NCI-H2029 (cell line): ENCODE data around the gene MLLT1.

Source experiments
- DNase-seq: peaks from one replicate; lab custom pipeline; 2025; lab: John Stamatoyannopoulos, UW

MLLT1 gene

DNA sequence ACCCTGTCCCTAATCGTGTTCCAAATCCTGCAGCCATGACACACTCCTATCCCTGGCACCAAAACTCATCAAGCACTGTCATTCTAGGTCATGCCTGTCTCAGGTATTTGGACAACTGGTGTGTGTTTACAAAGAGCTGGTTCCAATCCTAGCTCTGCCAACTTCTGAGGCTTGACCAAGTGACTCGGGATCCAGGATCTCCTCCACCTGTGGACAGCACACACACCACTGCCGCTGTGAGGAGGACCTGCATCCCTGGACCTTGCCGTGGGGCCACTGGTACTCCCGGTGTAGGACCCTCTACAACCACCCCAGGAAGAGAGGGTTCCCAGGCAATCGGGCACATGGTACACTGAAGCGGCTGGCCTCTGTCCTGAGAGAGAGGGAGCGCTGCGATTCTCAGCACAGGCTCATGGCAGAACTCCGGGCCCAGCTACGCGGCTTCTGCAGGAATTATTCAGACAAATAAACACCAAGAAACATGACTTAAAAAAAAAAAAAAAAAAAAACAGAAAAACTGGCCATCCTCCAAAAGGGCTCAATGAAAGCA is 20.4 kb downstream of the MLLT1 start:
- DNase-seq: no peak

DNA sequence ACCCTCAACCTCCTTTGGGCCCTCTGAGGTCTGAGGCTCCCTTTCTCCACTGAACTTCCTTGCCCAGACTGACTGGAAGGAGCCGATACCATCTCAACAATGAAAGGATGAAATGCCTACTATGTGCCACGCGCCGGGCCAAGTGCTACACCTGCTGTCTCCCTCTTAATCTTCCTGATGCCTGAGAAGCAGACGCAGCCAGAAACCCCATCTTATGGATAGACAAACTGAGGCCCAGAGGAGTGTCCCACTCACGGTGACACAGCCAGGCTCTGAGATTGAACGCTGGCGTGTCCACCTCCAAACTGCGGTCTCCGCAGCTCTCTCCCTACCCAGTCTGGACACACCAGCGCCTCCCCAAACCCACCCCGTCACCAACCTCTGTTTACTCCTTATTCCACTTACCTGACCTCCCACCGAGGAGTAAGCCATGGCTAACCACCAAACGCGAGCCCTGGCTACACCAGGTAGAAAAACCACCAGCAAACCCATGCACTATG is 20.9 kb downstream of the MLLT1 start:
- DNase-seq: no peak

DNA sequence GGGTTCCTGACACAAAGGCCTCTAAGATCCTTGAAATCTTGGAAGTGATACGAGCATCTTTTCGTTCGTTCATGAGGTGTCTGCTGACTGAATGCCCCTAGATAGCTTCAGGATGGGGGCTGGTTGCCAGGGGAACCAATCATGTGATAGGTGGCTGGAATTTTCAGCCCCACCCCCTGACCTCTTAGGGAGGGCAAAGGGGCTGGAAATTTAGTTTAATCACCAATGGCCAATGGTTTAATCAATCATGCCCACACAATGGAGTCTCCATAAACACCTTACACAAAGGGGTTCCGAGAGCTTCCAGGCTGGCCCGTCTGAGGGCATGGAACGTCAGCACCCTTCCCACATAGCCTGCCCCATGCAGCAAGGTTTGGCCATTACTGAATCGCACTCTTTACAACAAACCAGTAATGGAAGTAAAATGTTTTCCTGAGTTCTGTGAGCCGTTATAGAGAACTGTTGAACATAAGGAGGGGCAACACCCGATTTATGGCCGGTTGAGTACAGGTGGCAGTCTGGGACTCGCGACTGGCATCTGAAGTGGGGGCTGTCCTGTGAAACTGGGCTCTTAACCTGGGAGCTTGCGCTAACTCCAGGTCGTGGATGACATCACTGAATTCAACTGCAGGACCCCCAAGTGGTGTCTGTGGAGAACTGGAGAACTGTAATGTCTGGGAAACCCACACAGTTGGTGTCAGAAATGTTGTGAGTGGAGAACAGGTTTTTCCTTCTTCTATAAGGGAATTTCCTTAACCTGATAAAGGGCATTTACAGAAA is 25.6 kb downstream of the MLLT1 start:
- DNase-seq: no peak

DNA sequence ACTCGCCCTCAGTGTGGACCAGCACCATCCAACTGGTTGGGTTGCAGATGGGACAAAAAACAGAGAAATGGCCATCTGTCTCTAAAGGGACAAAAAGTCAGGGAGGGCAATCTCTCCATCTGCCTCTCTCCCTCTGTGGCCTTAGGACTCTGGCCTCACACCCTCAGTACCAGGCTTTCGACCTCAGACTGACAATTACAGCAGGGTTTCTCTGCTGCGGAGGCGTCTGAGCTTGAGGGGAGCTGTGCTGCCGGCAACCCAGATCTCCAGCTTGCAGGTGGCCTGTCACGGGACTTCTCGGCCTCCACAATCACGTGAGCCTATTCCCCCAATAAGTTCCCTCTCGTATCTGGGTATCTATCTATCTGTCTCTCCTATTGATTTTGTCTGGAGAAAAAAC is 27.7 kb downstream of the MLLT1 start:
- no peak for DNase-seq

DNA sequence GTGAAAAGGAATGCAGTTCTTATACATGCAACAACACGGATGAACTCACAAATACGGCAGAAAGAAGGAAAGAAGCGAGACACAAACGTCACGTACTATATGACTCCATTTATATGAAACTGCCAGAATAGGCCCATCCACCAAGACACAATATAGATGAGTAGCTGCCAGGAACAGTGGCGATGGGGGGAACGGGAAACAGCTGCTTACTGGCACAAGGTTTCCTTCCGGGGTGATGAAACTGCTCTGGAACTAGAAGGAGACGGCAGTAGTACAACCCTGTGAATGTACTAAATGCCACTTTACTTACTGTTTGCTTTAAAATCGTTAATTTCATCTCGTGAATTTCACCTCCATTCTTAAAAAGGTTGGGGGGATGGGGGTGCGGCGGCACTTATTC is 28.9 kb downstream of the MLLT1 start:
- DNase-seq: no peak

DNA sequence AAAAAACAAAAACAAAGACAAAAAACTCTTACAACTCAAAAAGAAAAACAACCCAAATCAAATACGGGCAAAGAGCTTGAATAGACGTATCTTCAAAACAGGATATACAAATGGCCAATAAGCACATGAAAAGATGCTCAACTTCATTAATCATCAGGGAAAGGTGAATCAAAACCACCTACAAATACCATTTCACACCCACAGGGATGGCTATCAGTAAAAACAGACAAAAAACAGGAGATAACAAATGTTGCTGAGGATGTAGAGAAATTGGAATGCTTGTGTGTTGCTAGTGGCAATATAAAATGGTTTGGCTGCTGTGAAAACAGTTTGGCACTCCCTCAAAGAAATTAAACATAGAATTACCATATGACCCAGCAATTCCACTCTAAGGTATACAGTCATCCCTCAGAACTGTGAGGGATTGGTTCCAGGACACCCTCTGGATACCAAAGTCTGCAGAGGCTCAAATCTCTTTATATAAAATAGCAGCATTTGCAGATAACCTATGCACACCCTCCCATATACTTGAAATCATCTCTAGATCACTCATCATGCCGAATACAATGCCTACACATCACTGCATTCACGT is 29.7 kb downstream of the MLLT1 start:
- no peak for DNase-seq

DNA sequence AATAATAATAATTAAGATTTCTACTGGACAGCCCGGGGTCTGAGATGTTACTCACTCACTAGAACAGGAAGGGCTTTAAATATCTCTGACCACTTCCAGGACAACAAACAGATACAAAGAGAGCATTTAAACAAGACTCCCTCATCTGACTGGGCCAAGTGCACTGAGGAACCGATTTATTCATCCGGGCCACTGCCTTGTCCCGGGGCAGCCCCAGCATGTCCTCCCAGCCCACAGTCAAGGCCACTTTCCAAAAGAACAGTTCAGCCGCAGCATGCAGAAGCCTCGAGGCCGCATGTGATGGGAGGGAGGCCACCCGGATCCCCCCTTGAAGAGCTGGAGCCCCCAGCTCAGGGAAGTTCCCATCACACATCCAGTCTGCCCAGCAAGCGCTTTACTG is 30.5 kb downstream of the MLLT1 start:
- no peak for DNase-seq

DNA sequence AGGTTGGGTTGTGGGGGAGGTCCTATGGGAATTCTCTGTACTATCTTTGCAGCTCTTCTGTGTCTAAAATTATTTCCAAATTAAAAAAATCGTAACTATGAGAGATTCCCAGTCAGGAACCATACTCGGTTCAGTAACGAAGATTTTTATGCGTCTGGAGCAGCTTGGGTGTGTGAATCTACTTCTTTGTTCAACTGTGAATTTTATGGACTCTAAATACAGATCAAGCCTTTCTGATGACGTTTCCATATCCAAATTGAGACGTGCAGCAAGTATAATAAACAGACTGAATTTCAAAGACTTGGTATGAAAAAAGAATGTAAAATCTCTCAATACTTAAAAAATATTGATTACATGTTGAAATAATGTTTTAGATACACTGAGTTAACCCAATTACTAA is 30.9 kb downstream of the MLLT1 start:
- DNase-seq: no peak

DNA sequence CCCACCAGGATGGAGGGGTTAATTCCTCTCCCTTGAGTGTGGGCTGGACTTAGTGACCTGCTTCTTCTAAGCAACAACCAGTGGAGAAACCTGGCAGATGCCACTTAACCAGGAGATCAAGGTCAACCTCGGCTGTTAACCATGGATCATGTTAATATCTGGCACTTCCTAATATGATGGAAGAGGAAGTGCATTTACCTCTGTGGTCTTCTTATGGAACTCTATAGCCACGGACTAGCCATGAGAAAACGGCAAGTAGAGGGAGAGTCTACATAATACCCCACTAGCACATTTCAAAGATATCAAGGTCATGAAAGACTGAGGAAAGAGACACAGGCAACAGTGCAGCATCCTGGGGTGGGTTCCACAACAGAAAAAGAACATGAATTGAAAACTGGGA is 31.4 kb downstream of the MLLT1 start:
- DNase-seq: no peak

DNA sequence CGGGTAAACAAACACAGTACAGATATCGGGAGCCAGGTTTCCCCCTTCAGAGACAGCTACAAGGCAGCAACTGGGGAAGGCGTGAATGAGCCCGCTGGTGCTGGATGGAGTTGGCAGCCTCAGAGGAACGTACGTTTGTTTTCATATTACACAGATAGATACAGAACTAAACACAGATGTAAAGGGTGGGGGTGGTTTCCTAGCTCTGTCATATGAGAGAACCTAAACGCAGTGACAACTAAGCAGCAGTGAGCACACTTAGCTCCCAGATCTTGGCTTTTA is 32.8 kb downstream of the MLLT1 start:
- no peak for DNase-seq

DNA sequence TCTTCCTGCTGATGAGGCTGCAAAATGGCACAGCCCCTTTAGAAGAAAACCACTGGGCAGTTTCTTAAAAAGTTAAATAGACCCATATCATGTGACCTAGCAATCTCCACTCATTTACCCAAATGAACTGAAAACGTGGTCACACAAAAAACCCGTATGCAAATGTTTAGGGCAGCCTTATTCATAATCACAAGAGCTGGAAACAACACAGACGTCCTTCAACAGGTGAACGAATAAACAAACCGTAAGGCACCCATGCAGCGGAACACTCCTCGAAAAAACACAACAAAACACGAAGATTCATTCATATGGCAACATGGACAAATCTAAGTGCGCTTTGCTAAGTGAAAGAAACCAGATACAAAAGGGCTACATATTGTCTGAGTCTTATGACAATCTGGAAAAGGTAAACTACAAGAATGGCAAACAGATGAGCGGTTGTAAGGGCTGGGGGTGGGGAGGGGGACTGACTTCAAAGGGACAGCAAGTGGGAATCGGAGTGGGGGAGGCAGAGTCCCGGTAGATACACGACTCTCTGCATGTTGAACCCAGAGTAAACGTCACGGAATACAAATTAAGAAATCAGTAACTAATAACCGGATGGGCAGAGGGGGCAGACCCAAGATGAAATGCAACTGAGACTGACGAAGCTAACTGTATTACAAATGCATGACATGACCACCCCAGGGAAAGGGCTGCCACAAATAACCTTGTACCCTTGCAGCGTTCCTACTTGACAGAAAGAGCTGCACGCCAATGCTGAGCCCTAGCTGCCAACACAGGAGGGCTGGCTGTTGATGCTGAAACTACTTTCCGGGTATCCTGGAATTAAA is 33.4 kb downstream of the MLLT1 start:
- DNase-seq: no peak

DNA sequence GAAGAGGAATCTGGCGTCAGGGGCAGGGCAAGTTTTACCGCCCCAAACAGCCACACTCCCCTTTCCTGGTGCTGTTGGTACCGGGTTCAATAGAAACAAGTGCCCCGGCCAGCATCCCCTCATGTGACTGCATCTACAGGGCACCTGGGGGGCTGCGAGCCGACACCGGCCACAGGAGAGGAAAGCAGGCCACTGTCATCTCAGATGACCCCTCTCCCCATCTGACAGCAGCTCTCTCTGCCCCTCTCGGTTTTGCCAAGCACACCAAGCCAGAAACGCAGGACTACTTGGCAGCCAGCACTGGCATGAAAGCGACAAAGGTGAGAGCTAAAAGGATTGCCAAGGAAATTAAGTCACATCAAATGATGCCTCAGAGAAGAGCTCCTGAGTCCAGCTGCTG is 37.1 kb downstream of the MLLT1 start:
- DNase-seq: no peak

DNA sequence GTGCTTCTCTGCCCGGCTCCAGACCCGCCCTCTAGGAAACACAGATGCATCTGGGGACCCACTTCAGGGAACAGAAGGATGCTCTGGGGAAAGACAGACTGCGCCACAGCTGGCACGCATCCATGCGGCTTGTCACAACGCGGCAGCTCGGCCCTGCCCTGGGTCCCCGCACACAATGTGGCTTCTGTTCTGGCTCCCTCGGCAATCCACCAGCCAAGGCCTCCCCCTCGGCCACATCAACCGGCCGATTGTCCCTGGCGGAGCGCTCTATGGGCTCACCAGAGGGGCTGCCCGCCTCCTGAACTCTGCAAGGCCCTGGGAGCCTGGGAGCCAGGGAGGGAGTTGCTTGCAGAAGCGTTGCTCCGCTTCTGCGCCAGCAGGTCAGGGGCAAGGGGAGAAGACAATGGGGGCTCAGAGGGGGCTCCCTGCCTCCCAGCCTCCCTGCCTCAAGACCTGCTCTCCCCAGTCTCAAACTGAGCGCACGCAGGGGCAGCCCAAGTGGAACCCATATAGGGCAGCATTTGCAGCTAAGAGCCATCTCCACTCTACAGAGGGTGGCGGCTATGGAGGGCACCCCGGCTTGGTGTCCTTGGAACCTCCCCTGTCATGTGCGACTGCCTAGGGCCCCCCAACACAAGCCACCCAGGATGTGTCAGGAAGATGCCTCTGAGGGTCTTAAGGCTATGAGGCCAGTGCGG is 37.9 kb downstream of the MLLT1 start:
- no peak for DNase-seq

DNA sequence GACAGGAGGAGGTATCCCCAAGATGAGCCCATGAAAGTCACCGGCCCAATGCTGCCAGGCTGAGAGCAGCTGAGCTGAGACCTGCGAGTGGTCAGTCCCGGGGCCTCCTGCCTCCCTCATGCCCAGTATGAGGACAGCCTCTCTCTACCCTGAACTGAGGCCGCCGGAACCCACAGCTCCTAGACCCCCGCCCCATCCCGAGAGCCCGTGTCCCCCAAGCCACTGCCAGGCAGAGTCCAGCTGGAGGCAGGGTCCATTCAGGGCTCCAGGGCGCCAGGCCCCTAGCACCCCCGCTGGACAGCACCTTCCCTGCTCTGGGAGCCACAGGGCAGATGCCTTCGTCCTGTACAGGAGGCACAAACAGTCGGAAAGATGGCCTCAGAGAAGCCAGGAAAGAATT is 38.7 kb downstream of the MLLT1 start:
- no peak for DNase-seq

DNA sequence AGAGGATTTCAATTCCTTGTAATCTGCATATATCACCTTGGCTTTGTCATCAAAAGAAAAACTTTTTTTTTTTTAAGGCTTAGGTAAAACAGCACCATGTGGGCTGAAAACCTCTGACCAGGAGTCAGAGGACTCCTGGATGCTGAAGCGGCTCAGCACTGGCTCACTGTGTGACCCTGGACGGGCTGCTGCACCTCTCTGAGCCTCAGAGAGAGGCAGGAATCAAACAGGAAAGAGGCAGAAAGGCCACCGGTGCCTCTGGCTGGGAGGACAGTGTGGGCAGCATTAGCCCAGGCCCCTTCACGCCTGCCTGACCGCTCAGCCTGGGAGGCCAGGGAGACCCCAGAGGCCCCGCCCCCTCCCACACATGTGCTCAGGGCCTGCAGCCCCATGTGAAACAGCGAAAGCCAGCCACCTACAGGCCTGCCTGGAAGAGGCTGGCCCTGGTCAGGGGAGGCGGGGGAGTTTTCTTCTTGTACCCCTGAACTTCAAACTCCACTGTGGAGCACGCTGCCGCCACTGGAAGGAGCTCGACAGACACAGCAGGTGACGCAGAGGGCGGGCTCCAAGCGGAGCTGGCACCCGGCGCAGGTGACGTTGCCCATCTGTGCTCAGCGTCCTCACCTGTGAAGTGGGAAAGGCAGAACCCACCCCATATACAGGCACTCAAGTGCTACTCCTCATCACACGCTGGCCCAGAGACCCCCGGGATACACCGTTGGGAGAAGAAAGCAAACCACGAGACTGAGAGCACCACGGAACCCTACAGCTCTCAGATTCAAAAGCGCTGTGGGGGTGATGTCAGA is 39.7 kb downstream of the MLLT1 start:
- DNase-seq: no peak

DNA sequence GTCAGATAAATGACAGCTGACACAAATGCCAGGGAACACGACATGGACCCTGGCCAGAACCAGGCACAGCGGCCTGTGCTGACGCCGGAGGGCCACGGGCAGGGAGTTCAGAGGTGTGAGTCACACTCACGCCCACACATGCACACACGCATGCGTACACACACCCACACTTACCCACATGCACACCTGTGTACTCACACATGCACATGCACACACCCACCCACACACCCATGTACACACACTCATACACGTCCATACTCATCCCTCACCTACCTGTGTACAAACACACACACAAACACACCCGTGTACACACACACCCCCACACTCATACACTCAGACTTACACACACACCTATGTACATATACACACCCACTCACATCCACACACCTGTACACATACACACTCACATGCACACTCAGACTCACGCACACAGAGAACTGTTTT is 40.4 kb downstream of the MLLT1 start:
- DNase-seq: no peak

DNA sequence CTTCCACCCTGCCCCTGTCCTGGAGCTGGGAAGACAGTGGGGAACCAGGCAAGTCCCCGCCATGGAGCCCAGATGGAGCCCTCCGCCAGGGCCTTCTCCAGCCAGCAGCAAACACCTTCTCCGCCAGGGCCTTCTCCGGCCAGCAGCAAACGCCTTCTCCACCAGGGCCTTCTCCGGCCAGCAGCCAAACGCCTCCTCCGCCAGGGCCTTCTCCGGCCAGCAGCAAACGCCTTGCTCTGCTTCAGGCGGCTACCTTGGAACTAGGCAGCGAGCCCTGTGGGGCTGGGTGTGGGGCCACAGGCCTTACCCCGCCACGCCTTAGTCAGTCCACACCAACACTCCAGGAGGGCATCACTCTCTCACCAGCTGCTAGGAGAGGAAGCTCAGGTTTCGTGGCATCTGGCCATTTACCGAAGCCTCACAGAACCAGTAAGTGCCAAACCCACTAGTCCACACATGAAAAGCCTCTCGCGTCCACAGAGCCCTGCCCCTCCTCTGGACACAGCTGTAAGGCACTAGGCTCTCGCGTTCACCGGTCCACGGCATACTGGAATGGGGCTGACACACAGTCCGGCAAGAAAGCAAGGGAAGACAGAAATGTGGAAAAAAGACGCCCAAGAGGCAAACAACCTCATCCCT is 41.0 kb downstream of the MLLT1 start:
- DNase-seq: peak; percentile 68

DNA sequence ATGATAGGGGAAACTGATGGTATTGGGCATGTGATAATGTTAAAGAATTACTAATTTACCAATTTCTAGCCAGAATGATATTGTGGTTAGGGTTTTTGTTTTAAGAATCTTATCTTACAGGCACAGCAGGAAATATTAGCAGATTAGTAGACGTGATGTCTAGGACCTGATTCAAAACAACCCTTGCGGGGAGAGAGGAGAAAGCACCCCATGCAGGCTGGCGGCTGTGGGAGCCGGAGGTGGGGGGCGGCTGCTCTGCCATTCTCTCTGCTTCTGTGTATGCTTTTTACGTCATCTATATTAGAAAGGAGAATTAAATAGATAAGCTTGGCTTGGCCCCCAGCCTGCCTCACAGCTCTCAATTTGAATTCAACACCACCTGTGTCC is 41.5 kb downstream of the MLLT1 start:
- DNase-seq: no peak

DNA sequence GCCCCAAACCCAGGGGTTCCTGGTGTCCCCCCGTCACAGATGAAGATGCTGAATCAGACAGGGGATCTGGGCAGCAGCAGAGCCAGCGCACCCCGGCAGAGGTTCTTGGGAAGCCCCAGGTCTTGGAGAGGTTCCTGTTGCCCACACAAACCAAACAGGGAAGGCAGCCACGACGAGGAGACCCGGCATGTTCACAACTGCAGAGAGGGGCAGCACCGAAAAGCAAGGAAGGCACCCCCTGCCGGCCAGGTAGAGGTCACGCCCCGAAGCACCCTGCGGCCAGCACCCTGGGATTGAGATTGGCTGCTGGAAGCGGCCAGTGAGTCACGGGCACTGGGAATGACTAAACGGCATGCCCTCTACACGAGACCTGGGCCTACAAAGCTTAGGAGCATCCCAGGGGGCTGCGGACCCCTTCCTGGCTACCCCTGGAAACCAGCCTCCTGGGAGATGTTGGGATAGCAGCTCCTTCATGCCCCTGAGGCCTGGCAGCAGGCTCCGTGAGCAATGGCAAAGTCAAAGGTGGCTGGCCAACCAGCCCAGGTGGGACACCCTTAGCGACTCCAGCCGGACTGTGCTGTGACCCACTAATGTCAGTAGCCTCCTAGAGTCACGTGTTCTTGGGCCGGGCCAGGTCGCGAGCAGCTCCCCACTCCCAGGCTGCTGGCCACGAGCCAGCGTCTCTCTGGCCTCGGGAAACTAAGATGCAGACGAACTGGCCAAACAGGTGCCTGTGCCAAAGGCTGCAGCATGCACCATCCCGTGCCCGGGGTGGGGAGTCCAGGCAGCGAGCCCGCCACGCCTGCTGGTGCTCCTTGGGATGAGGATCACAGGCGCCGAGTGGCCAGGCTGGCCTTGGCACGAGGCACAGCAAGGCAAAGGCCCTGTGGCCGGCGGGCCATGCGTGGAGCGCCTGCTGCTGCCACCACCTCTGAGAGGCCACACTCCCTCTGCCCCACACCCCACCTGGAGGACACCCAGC is 43.2 kb downstream of the MLLT1 start:
- DNase-seq: no peak
